Esophagus muscularis mucosa (tissue), 3 donors: Measurements from ENCODE around the gene MRPL46.

ENCODE experiments used
- CTCF ChIP-seq, 3 experiments: fragments of 200-600 bp in 2 of 3; fragments of 450-650 bp in 1 of 3; sonication (generic) in 2 of 3; IDR thresholded peaks; one replicate each; pipeline ENCODE4 v1.5.1; 2017 to 2019; ENCODE audit warnings: antibody characterized with exemption in 3 of 3, mild to moderate bottlenecking in 2 of 3, moderate library complexity in 1 of 3
- POLR2A ChIP-seq: fragments of 450-650 bp; IDR thresholded peaks from one replicate; pipeline ENCODE4 v1.6.1; 2017; ENCODE audit warnings: antibody characterized with exemption, moderate library complexity, mild to moderate bottlenecking, low read depth

DNA sequence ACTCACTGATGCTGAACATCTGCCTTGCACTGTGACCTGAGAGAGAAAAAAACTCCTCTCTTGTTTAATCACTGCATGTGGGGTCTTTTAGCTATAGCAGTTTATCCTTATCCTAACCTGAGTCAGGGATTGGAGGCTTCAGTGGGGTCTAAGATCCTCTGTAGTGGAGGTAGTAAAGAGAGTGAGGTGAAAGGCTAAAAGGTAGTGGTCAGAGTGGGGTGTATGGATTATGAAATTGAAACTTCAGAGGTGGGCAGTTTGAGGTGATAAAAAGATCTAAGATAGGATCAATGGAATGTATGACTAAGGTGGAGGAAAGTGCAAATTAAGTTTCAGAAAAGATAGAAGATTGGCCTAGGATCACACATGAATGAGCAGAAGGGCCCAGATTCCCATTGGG lies 42.8 kb upstream of the MRPL46 start:
- TF ChIP-seq CTCF (IDR thresholded peaks at IDR 0.05) = no peak
- TF ChIP-seq POLR2A = no peak
